Measurements from ENCODE around the gene MAN1C1. TPM values are rescaled to one million over a fixed set of nuclear protein-coding genes. Genes with fewer than 3 reads are reported as not detected.

The MAN1C1 gene
- total RNA-seq, 1 experiment from 2014 or later, result 16.8 TPM

GRCh38 chr1:25683731-25684130, 67.1 kb downstream of the MAN1C1 start:
- DNase-seq (ENCODE audit: low spot score), result no peak
- ChIA-PET CTCF (interaction anchor here (1.6 kb wide), 1 partner anchor 9 kb away, joined by 6 read pairs; no protein-coding TSS in a partner anchor), POLR2A (no interaction called here)
- Mint-ChIP-seq H3K27me3 (ENCODE audit: low read depth) (no peaks in the 10 kb centered on the region), H3K27ac (no peak overlapping the region), H3K9me3 (no peaks in the 10 kb centered on the region), H3K36me3 (no peaks in the 10 kb centered on the region), H3K4me1 (no peaks in the 10 kb centered on the region), H3K4me3 (no peak overlapping the region)
- TF ChIP-seq ATF3 (CRISPR knock-in tag; conservative IDR thresholded peaks at IDR 0.05) (no peak), ZNF423 (CRISPR knock-in tag; IDR thresholded peaks at IDR 0.05) (no peak)
- ATAC-seq, result no peak

GRCh38 chr1:25684216-25684965, 67.8 kb downstream of the MAN1C1 start:
- Mint-ChIP-seq H3K9me3 (no peaks in the 10 kb centered on the region), H3K27me3 (ENCODE audit: low read depth) (no peaks in the 10 kb centered on the region), H3K36me3 (no peaks in the 10 kb centered on the region), H3K4me3 (no peak overlapping the region), H3K4me1 (no peaks in the 10 kb centered on the region), H3K27ac (no peak overlapping the region; the same call in 1 of the 2 replicates)
- no peak for TF ChIP-seq ZNF423 (CRISPR knock-in tag; IDR thresholded peaks at IDR 0.05)
- TF ChIP-seq ZBTB43 (CRISPR knock-in tag; IDR thresholded peaks at IDR 0.05), result no peak
- no peak for TF ChIP-seq ESRRA (CRISPR knock-in tag; IDR thresholded peaks at IDR 0.05; ENCODE audit: borderline replicate concordance)
- no peak for TF ChIP-seq ETV6 (CRISPR knock-in tag; IDR thresholded peaks at IDR 0.05)
- no peak for TF ChIP-seq ZNF671 (CRISPR knock-in tag; IDR thresholded peaks at IDR 0.05)
- no peak for TF ChIP-seq OVOL2 (CRISPR knock-in tag; IDR thresholded peaks at IDR 0.05; ENCODE audit: borderline replicate concordance)
- no peak for TF ChIP-seq CBFB (CRISPR knock-in tag; IDR thresholded peaks at IDR 0.05; ENCODE audit: low read depth)
- no peak for TF ChIP-seq RORB (CRISPR knock-in tag; IDR thresholded peaks at IDR 0.05)
- no peak for TF ChIP-seq ZNF532 (CRISPR knock-in tag; IDR thresholded peaks at IDR 0.05; ENCODE audit: borderline replicate concordance)
- TF ChIP-seq PRRX2 (CRISPR knock-in tag; IDR thresholded peaks at IDR 0.05), result no peak
- TF ChIP-seq MAX (CRISPR knock-in tag; IDR thresholded peaks at IDR 0.05), result no peak
- no peak for TF ChIP-seq TP53 (CRISPR knock-in tag; IDR thresholded peaks at IDR 0.05)
- no peak for TF ChIP-seq TCF7 (CRISPR knock-in tag; IDR thresholded peaks at IDR 0.05; ENCODE audit: low read depth)
- TF ChIP-seq SOX15 (CRISPR knock-in tag; IDR thresholded peaks at IDR 0.05), result no peak
- TF ChIP-seq MXD4 (CRISPR knock-in tag; IDR thresholded peaks at IDR 0.05; ENCODE audit: borderline replicate concordance), result no peak
- ChIA-PET CTCF (interaction anchor here (0.7 to 1.6 kb wide), 3 partner anchors 9 to 75 kb away, joined by 3 to 6 read pairs (median 6); no protein-coding TSS in a partner anchor), POLR2A (no interaction called here)
- no peak for ATAC-seq
- DNase-seq (ENCODE audit: low spot score), result no peak

- TF ChIP-seq ATF3 (CRISPR knock-in tag; conservative IDR thresholded peaks at IDR 0.05), result no peak
- TF ChIP-seq ZNF425 (CRISPR knock-in tag; conservative IDR thresholded peaks at IDR 0.05), result no peak
- no peak for TF ChIP-seq FOXP1 (CRISPR knock-in tag; IDR thresholded peaks at IDR 0.05; ENCODE audit: borderline replicate concordance)
- no peak for TF ChIP-seq MXD4 (CRISPR knock-in tag; IDR thresholded peaks at IDR 0.05; ENCODE audit: borderline replicate concordance)
- no peak for TF ChIP-seq ATF2 (CRISPR knock-in tag; IDR thresholded peaks at IDR 0.05; ENCODE audit: borderline replicate concordance, low read depth)
- no peaks in the 10 kb centered on the region for H3K9me3 Mint-ChIP-seq
- H3K36me3 Mint-ChIP-seq, result no peaks in the 10 kb centered on the region
- ATAC-seq (no peak), DNase-seq (ENCODE audit: low spot score) (no peak)
- H3K4me3 Mint-ChIP-seq, result no peak overlapping the region
- POLR2A ChIA-PET, result no interaction called here
- H3K4me1 Mint-ChIP-seq, result no peaks in the 10 kb centered on the region
- no peaks in the 10 kb centered on the region for H3K27me3 Mint-ChIP-seq (ENCODE audit: low read depth)
- peak overlapping the region; percentile 68; the same call in 1 of the 2 replicates for H3K27ac Mint-ChIP-seq
- CTCF ChIA-PET, result interaction anchor here (0.7 to 1.4 kb wide), 4 partner anchors 10 to 164 kb away, joined by 3 to 6 read pairs (median 4); no protein-coding TSS in a partner anchor
Measured at GRCh38 chr1:25685211-25685750, 68.7 kb downstream of the MAN1C1 start.

All from WTC11 (cell line).